Keratinocyte (primary cell): ENCODE results near the gene MC1R.

Source experiments
- CTCF ChIP-seq, 3 experiments: IDR thresholded peaks in 1 of 3; conservative IDR thresholded peaks in 1 of 3; optimal IDR thresholded peaks in 1 of 3; 2 replicates in 2 of 3; 3 replicates in 1 of 3; pipeline versions ENCODE3 to v1.5.1; 2011; ENCODE audit warnings: low read length in 3 of 3, mild to moderate bottlenecking in 3 of 3, moderate library complexity in 2 of 3, control low read depth in 1 of 3, inconsistent platforms in 1 of 3; ENCODE audit not compliant: insufficient read depth in 2 of 3; ENCODE audit errors: extremely low read depth in 1 of 3
- EZH2 ChIP-seq: IDR thresholded peaks from one replicate; pipeline ENCODE4 v1.6.1; 2012; ENCODE audit warnings: inconsistent platforms, mild to moderate bottlenecking, low read length, moderate library complexity

DNA sequence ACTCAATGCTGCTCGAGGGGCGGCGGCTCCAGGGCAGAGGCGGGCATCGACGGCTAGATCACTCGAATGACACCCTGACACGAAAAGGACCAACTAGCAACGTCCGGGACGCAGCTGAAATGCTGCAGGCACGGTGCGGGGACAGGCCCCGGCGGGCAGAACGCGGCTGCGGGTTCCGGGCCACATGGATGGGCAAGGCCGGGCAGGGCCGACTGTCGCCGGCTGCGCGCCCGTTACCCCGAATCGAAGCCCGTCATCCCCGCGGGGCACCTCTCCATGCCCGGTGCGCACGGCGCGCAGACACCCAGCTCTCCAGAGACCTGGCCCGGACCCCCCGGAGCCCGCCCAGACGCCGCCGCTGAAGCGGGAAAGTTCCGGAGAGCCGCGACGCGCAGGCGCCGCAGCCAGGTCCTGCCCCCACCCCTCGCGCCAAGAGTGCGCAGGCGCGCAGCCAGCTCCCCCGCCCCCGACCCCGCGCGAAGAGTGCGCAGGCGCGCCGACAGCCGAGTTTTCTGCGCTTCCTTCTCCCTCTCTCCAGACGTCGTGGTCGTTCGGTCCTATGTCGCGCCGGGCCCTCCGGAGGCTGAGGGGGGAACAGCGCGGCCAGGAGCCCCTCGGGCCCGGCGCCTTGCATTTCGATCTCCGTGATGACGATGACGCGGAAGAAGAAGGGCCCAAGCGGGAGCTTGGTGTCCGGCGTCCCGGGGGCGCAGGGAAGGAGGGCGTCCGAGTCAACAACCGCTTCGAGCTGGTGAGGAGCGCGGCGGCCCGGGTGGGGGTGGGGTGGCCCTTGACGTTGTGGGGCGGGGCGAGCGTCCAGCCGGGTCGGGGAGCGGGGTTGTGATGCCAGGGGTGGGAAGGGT is 45.3 kb upstream of the MC1R start, which contains the start of gene TCF25:
- no peak for TF ChIP-seq CTCF (optimal IDR thresholded peaks at IDR 0.05 in 1 of 3, IDR thresholded peaks at IDR 0.05 in 1 of 3, conservative IDR thresholded peaks at IDR 0.05 in 1 of 3; ENCODE audit: extremely low read depth in 1 of 3, insufficient read depth in 2 of 3, low read length in 3 of 3)
- TF ChIP-seq EZH2: no peak
